ENCODE measurements around the gene IARS2. TPM values are rescaled to one million over a fixed set of nuclear protein-coding genes. Genes with fewer than 3 reads are reported as not detected.

IARS2 gene
- total RNA-seq, 1 donor from 2014 or later = 41.0 TPM

DNA sequence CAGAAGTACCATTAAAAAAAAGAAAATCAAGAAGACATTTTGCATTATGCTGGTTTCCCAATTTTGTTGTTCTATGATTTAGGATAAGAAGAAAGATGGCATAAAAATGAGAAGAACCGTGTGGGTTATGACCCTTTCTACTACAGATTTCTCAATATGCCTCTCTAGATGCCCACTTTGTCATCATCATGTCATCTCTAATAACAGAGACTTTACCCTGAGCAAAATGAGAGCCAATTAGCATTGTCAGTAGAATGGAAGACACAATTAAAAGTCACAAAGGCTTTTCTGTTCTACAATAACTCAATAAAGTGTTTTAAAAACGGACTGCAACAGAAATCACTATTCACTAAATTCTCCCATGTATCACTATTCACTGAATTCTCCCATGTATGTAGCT is 92.8 kb downstream of the IARS2 start:
- H3K4me1 ChIP-seq = no peaks in the 10 kb centered on the region
- DNase-seq (ENCODE audit: low spot score in 2 of 2) = no peak
- no peaks in the 10 kb centered on the region for H3K9me3 ChIP-seq
- H3K36me3 ChIP-seq = peaks cover 22 to 43% of the 10 kb centered on the region in 2 donors
- no peak overlapping the region for H3K4me3 ChIP-seq
- H3K27ac ChIP-seq = no peak overlapping the region
- intact Hi-C loops (cut with DNase I) = no loop called here
- TF ChIP-seq, protein P1, sequence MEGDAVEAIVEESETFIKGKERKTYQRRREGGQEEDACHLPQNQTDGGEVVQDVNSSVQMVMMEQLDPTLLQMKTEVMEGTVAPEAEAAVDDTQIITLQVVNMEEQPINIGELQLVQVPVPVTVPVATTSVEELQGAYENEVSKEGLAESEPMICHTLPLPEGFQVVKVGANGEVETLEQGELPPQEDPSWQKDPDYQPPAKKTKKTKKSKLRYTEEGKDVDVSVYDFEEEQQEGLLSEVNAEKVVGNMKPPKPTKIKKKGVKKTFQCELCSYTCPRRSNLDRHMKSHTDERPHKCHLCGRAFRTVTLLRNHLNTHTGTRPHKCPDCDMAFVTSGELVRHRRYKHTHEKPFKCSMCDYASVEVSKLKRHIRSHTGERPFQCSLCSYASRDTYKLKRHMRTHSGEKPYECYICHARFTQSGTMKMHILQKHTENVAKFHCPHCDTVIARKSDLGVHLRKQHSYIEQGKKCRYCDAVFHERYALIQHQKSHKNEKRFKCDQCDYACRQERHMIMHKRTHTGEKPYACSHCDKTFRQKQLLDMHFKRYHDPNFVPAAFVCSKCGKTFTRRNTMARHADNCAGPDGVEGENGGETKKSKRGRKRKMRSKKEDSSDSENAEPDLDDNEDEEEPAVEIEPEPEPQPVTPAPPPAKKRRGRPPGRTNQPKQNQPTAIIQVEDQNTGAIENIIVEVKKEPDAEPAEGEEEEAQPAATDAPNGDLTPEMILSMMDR (IDR thresholded peaks at IDR 0.05) = no peak
- no peaks in the 10 kb centered on the region for H3K27me3 ChIP-seq

DNA sequence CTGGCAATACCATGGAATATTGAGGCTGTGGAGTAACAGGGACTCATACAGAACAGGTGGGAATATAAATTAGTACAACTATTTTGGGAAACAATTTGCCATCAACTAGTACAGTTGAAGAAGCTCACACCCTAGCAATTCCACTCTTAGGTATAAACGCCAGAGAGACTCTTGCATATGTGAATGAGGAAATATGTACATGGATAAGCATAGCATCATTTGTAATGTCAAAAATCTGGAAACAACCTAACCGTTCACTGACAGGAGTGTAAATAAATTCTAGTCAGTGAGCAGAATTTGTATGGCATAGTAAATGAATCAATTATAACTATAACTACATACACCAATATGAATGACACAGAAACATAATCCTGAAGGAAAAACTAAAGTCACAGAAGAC is 94.6 kb downstream of the IARS2 start:
- Histone ChIP-seq H3K36me3 (peaks cover 33 to 46% of the 10 kb centered on the region in 2 donors), H3K27me3 (no peaks in the 10 kb centered on the region), H3K4me3 (no peak overlapping the region), H3K4me1 (no peaks in the 10 kb centered on the region), H3K27ac (no peak overlapping the region), H3K9me3 (no peaks in the 10 kb centered on the region)
- no peak for DNase-seq (ENCODE audit: low spot score in 2 of 2)
- intact Hi-C loops (cut with DNase I) = no loop called here
- TF ChIP-seq, protein P1 (IDR thresholded peaks at IDR 0.05) = no peak

DNA sequence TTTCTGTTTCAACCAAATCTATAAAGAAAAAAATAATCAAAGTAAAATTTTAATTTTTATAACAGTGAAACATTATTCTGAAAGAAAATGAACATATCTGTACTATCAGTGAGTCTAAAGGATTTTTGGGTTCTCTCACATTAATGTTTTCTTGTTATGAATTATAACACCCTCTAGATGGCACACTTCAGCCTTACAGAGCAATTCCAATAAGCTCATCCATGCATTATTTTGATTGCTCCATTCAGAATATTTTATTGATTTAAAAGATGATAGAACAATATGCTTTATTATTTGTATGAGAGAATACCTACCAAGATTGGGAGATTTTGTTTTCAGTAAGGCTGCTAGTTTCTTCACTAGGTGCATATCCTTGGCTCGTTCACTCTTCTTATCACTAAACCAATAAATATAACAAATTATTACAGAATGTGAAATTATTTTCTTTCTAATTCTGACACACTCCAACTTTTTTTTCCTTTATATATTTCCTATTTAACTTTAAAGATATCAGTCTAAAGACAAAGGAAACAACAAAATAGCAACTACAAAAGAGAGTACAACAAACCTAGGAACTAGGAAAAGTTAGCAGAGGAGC is 95.9 kb downstream of the IARS2 start:
- no peak overlapping the region for H3K27ac ChIP-seq
- no peak for DNase-seq (ENCODE audit: low spot score in 2 of 2)
- H3K4me1 ChIP-seq = no peaks in the 10 kb centered on the region
- peaks cover 37 to 54% of the 10 kb centered on the region in 2 donors for H3K36me3 ChIP-seq
- TF ChIP-seq, protein P1 (IDR thresholded peaks at IDR 0.05) = peak in 2 of 3 experiments; percentile 28 to 52
- H3K9me3 ChIP-seq = no peaks in the 10 kb centered on the region
- no peak overlapping the region for H3K4me3 ChIP-seq
- intact Hi-C loops (cut with DNase I) = no loop called here
- no peaks in the 10 kb centered on the region for H3K27me3 ChIP-seq

DNA sequence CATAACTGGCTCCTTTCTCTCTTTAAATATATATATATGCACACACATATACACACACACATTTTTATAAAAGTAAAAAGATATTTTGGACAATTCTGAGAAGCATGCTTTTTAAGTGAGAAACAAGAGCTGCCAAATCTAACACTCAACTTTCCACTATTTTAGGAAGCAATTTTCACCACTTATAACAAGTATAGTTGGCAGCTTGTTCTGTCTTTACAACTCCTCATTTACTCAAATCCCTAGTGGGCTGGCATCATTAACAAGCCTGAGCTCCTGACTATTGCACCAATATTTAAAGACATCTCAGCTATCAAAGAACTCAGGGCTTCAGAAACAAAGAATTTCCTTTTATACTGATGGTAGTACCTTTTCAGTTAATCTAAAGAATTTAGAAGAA is 101.8 kb downstream of the IARS2 start:
- no peak overlapping the region for H3K27ac ChIP-seq
- intact Hi-C loops (cut with DNase I) = no loop called here
- no peaks in the 10 kb centered on the region for H3K4me1 ChIP-seq
- no peak overlapping the region for H3K4me3 ChIP-seq
- TF ChIP-seq, protein P1 (IDR thresholded peaks at IDR 0.05) = no peak
- H3K27me3 ChIP-seq = no peaks in the 10 kb centered on the region
- no peaks in the 10 kb centered on the region for H3K9me3 ChIP-seq
- no peak for DNase-seq (ENCODE audit: low spot score in 2 of 2)
- H3K36me3 ChIP-seq = peaks cover 28 to 47% of the 10 kb centered on the region in 2 donors

Other genes starting within 250 kb of the IARS2 start
- not detected for gene SLC30A10, start 165.6 kb upstream of the IARS2 start, total RNA-seq
- 16.0 TPM for gene EPRS1, start 47.6 kb upstream of the IARS2 start, total RNA-seq
- 5.4 TPM for gene BPNT1, start 4.3 kb upstream of the IARS2 start, total RNA-seq
- 9.8 TPM for gene RAB3GAP2, start 178.3 kb downstream of the IARS2 start, total RNA-seq